ENCODE measurements around the gene FGF6.
"Not testable (repeated sequence)": the region's sequence is repeated elsewhere in the genome, so short reads cannot be mapped to it uniquely, and the experiment has no call there.

The FGF6 gene

DNA sequence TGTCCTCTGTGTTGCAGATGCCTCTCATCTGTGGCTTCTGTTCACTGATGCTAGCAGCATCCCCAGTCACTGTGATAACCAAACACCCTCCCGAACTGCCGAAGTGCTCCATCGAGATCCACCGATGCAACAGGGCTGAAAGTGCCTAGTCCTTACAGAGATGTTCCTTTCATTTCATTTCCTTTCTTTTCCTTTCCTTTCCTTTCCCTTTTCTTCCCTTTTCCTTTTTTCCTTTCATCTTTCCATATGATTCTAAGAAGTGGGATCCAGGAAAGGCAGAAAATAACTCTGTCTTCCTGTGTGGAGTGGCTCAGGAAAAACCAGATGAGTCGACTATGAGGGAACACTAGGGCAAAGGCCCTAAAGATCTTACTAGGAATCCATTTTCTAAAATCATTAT, 26.7 kb downstream of the FGF6 start:
- DNase-seq (ENCODE audit: low read depth in 2 of 2): no peak

DNA sequence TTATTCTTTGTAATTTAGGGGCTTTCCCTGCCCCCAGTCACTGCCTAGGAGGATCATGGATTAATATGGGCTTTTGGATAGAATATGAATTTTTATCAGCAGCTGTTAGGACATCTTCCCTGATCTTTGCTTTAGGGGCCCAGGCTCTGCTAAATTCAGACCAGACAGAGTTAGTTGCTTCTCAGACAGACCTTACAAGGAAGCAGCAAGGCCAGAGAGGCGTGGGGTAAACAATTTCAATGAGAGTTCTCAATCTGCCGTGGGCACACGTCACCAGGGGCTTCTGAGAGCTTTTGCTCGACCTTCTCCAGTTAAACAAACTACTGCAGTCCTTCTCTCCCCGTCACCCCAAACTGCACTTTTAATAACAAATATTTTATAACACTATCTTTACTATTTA, 27.7 kb downstream of the FGF6 start:
- no peak for DNase-seq (ENCODE audit: low read depth in 2 of 2)

DNA sequence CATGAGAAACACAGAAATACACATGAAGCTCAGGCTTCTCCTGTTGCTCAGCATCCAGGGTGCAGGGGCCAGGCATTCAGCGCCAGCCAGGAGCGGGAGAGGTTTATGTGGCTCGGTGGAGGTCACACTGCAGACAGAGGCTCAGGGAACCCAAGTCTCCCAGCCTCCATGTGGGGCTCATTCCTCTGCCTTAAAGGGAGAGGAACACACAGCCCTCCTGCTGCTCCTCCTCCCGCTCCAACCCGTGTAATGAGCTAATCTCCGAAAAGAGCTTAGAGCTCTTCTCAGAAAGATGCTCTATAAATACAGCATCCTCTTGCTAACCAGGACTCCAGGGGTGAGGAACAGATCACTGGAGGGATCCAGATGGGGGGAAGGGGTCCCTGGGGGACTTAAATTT, 28.2 kb downstream of the FGF6 start:
- DNase-seq (ENCODE audit: low read depth in 2 of 2): no peak

DNA sequence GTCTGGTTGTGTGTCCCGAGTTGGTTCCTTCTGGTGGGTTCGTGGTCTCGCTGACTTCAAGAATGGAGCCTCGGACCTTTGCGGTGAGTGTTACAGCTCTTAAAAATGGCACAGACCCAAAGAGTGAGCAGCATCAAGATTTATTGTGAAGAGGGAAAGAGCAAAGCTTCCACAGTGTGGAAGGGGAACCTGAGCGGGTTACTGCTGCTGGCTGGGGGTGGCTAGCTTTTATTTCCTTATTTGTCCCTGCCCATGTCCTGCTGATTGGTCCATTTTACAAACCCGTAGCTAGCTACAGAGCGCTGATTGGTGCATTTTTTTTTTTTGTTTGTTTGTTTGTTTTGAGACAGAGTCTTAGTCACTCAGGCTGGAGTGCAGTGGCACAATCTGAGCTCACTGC, 29.3 kb downstream of the FGF6 start:
- no peak for DNase-seq (ENCODE audit: low read depth in 2 of 2)

DNA sequence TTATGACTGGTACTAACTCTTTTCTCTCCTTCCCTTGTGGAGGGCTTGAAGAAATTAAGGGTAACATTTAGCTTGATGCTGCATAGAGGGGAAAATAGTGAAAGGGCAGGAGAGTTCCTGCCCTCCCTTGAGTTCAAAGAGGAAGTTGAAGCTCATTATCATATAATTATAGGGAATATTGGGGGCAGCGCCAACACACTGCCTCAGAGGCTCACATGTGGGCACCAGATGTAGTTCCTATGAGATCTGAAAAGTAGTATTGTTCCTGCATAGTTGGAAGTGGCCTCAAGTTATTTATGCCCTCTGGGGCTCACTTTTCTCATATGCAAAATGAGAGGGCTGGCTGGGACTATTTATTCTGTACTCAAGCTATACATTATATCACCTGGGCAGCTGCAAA, 33.1 kb downstream of the FGF6 start:
- DNase-seq (ENCODE audit: low read depth in 2 of 2): no peak

- DNase-seq (ENCODE audit: low read depth in 2 of 2): no peak
Measured at GRCh38 chr12:4412056-4412455, 33.6 kb downstream of the FGF6 start.

DNA sequence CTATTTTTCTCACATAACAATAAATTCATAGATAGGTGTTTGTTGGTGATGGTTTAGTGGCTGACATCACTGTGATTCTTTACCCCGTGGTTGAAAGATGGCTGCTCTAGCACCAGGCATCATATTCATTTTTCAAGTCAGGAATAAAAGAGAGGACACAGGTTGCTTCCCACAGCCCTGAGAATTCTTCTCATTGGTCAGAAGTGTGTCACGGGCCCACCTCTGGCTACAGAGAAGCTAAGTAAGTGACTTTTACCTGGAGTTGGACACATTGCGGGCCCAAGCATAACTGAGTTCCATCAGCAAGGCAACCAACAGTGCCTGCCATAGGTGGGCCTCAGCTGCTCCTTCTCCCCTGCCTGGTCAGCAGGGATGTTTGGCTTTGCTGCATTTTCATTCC, 38.5 kb downstream of the FGF6 start:
- no peak for DNase-seq (ENCODE audit: low read depth in 2 of 2)

GRCh38 chr12:4404877-4405637, 40.6 kb downstream of the FGF6 start:
- not testable (repeated sequence) for DNase-seq (ENCODE audit: low read depth in 2 of 2)

DNA sequence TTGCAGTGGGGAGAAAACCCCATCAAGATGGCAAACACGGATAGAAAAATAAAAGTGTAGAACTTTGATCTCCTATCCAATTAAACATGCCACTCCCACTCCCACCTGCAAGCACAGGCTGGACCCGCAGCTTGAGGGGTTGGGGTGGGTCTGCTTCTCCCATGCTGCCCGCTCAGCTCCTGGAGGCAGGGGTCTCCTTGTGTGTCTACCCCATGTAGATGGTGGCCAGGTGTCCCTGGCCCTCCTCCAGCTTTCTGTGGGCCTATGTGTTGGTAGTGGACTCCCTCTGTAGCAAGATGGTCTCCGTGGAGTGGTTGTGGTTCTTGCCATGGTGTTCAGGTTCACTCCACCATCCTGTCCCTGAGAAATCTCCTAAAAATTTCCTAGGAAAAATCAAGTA, 42.6 kb downstream of the FGF6 start:
- DNase-seq (ENCODE audit: low read depth in 2 of 2): no peak

GRCh38 chr12:4401117-4401516, 44.5 kb downstream of the FGF6 start:
- no peak for DNase-seq (ENCODE audit: low read depth in 2 of 2)

DNA sequence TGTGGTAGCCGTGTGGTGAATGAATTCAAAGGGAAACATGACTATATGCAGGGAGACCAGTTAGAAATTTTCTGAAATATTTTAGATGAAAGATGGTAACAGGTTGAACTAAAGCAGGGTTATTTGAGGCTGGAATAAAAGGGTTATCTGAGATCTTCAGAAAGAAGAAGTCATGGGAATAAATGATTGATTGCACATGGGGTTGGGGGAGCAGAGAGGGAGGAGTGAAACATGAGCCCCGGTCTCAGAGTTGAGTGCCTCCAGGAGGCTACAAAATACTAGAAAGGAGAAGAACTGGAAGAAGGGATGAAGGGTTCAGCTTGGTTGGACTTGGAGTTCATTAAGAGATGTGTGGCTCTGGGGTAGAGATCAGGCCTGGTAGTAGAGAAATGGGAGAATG, 49.8 kb downstream of the FGF6 start:
- no peak for DNase-seq (ENCODE audit: low read depth in 2 of 2)

DNA sequence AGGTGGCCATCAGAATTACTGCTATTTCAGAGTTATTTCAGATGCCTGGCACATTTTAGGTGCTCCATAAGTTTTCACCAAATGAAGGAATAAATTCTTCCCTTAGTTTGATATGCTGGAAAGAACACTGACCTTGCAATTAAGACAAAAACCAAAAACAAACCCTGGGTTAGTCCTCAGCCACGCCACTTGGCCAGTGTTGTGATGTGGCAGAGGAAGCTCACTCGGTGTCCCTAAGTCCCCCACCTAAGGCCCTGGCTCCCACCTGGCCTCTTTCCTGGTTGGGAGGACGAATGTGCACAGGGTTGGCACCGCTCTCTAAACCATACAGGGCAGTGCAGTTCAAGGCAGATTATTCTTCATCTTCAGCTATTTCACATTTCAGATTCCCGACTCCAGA, 52.4 kb downstream of the FGF6 start:
- no peak for DNase-seq (ENCODE audit: low read depth in 2 of 2)

- no peak for DNase-seq (ENCODE audit: low read depth in 2 of 2)
Measured at GRCh38 chr12:4392223-4392742, 53.3 kb downstream of the FGF6 start.

- DNase-seq (ENCODE audit: low read depth in 2 of 2): no peak
Measured at GRCh38 chr12:4388662-4389061, 57.0 kb downstream of the FGF6 start.

DNA sequence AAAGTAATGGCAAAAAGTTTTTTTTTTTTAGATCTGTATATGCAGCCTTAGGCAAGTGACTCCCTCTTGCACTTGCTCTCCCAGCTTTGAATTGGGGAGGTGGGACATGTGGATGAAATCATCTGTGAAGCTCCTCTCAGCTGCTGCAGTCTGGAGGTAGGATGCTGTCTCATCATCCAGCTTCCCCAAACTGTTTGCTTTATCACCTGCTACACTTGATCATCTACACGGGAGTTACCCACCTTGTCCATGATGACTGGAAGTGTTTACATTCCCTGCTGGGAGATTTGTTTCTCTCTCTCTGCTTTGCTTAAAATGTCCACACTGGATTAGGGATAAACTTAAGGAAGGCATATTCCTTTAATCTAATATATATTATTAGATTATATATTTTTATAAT, 57.6 kb downstream of the FGF6 start:
- no peak for DNase-seq (ENCODE audit: low read depth in 2 of 2)

DNA sequence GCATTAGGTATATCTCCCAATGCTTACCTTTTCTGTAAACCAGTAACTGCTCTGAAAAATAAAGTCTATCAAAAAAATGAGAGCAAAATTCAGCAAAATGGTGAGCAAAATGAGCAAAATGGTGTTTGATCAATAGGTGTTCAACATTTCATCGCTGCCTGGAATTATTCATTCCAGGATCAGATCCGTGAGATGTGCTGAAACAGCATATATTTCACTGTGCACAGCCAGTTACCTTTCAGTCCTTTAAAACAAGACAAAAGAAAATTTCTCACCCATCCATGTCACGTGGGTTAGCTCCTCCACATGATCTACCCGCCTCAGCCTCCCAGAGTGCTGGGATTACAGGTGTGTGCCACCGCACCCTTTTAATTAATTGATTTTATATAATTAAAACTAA, 58.0 kb downstream of the FGF6 start:
- no peak for DNase-seq (ENCODE audit: low read depth in 2 of 2)

DNA sequence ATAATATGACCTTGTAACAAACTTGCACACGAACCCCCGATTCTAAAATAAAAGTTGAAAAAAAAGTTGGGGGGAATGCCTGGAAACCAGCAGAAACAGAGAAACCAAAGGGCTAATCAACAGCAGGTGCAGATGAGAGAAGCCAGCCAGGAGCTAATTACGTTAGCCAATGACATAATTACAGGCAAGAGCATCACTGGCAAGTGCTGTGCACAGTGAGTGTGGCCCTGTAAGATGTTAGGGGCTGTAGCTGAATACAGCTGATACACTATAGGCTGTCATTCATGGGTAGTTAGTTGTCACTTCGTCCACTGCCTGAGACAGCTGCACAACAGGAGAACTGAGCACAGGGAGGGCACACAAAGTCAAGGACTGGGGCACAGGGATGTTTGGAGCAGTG, 58.8 kb downstream of the FGF6 start:
- no peak for DNase-seq (ENCODE audit: low read depth in 2 of 2)
